HepG2 (cell line): Measurements from ENCODE around the gene GRK5.

Source experiments
- CCAR2 ChIP-seq: fragments of 200-400 bp; formaldehyde crosslinking; optimal IDR thresholded peaks from 2 replicates; pipeline ENCODE3; 2018; ENCODE audit warnings: low read depth, mild to moderate bottlenecking, low read length, moderate library complexity
- CEBPB ChIP-seq: IDR thresholded peaks from 2 replicates; pipeline ENCODE4 v1.6.1; 2011; ENCODE audit warnings: low read depth, low read length, improper control_type of control experiment, borderline replicate concordance
- GABPA ChIP-seq, 2 experiments: IDR thresholded peaks; 2 replicates each; pipeline ENCODE4 v1.6.1; 2011 to 2016; ENCODE audit warnings: low read depth in 2 of 2, low read length in 1 of 2, missing biosample characterization in 1 of 2, missing genetic modification characterization in 1 of 2
- POLR2A ChIP-seq, 2 experiments: IDR thresholded peaks; 2 replicates each; pipeline ENCODE4 v1.6.1; 2011; ENCODE audit warnings: low read depth in 2 of 2, low read length in 2 of 2, mild to moderate bottlenecking in 1 of 2, moderate library complexity in 1 of 2; ENCODE audit not compliant: insufficient read depth in 1 of 2
- RAD21 ChIP-seq: fragments of 450-650 bp; formaldehyde crosslinking; IDR thresholded peaks from 2 replicates; pipeline ENCODE4 v1.5.0; 2020; ENCODE audit warnings: mild to moderate bottlenecking
- RFX5 ChIP-seq: IDR thresholded peaks from 2 replicates; pipeline ENCODE4 v1.6.1; 2011; ENCODE audit warnings: low read depth, low read length, improper control_type of control experiment
- ZNF232 ChIP-seq: sonication (generic); formaldehyde crosslinking; IDR thresholded peaks from 2 replicates; pipeline ENCODE4 v1.4.0; 2020; ENCODE audit warnings: missing genetic modification reagents, borderline replicate concordance
- TF ChIP-seq, protein P1 (sequence below): sonication (generic); formaldehyde crosslinking; IDR thresholded peaks from 2 replicates; pipeline ENCODE4 v1.5.0; 2020; ENCODE audit warnings: mild to moderate bottlenecking, missing genetic modification reagents, moderate library complexity

GRCh38 chr10:119409385-119409784 is 202.0 kb downstream of the GRK5 start:
- no peak for TF ChIP-seq CCAR2
- no peak for TF ChIP-seq RFX5
- TF ChIP-seq RAD21 (CRISPR knock-in tag): no peak
- no peak for TF ChIP-seq CEBPB
- TF ChIP-seq, protein P1, sequence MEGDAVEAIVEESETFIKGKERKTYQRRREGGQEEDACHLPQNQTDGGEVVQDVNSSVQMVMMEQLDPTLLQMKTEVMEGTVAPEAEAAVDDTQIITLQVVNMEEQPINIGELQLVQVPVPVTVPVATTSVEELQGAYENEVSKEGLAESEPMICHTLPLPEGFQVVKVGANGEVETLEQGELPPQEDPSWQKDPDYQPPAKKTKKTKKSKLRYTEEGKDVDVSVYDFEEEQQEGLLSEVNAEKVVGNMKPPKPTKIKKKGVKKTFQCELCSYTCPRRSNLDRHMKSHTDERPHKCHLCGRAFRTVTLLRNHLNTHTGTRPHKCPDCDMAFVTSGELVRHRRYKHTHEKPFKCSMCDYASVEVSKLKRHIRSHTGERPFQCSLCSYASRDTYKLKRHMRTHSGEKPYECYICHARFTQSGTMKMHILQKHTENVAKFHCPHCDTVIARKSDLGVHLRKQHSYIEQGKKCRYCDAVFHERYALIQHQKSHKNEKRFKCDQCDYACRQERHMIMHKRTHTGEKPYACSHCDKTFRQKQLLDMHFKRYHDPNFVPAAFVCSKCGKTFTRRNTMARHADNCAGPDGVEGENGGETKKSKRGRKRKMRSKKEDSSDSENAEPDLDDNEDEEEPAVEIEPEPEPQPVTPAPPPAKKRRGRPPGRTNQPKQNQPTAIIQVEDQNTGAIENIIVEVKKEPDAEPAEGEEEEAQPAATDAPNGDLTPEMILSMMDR (CRISPR knock-in tag): no peak
- TF ChIP-seq ZNF232 (CRISPR knock-in tag): no peak
- no peak for TF ChIP-seq POLR2A (IDR thresholded peaks at IDR 0.05; ENCODE audit: insufficient read depth in 1 of 2, low read depth in 2 of 2, low read length in 2 of 2)
- TF ChIP-seq GABPA (IDR thresholded peaks at IDR 0.05; ENCODE audit: low read depth, low read length): no peak
- no peak for TF ChIP-seq GABPA (CRISPR knock-in tag; IDR thresholded peaks at IDR 0.05; ENCODE audit: low read depth)
